Left lobe of liver (tissue), 2 donors: ENCODE data around the gene JKAMP. TPM values are rescaled to one million over a fixed set of nuclear protein-coding genes. Genes with fewer than 3 reads are reported as not detected.

Experiments used
- ATAC-seq: fragments of 200-7000 bp; cut with Tn5 transposase; one replicate; pipeline ENCODE4 v1.9.1; 2020; ENCODE audit warnings: mild to moderate bottlenecking, moderate library complexity
- DNase-seq: peaks from one replicate; pipeline ENCODE4 v3.0.0-alpha.2; 2020; ENCODE audit warnings: low spot score
- total RNA-seq: library from RNA; stranded (reverse); gene quantifications from one replicate; pipeline ENCODE4 v1.2.1, GENCODE V29; 2021
- donor health status: DM: no; HTN: no; CAD: no; lungs with moderate emphysema.
- donor health status: DM: no; HTN: yes; CAD: no.

Gene JKAMP
- total RNA-seq, 1 donor from 2014 or later, result 15.2 TPM

GRCh38 chr14:59480166-59480565, 4.2 kb upstream of the JKAMP start:
- DNase-seq (no peak), ATAC-seq (no peak)

GRCh38 chr14:59481407-59481806, 2.9 kb upstream of the JKAMP start:
- DNase-seq (no peak), ATAC-seq (no peak)

- no peak for DNase-seq
- ATAC-seq, result no peak
These were observed 2.3 kb upstream of the JKAMP start for GRCh38 chr14:59481871-59482540.

GRCh38 chr14:59482541-59483331, 1.6 kb upstream of the JKAMP start:
- no peak for ATAC-seq

GRCh38 chr14:59483363-59483762, 954 bp upstream of the JKAMP start:
- peak; percentile 1 for ATAC-seq
- no peak for DNase-seq

More at GRCh38 chr14:59482541-59483331, 1.6 kb upstream of the JKAMP start:
- no peak for DNase-seq

- ATAC-seq, result peak; percentile 63
These were observed 390 bp downstream of the JKAMP start for GRCh38 chr14:59484639-59485175.

GRCh38 chr14:59490756-59491155, 6.4 kb downstream of the JKAMP start:
- ATAC-seq (no peak), DNase-seq (no peak)

More at GRCh38 chr14:59484639-59485175, 390 bp downstream of the JKAMP start:
- no peak for DNase-seq

GRCh38 chr14:59492384-59492783, 8.1 kb downstream of the JKAMP start:
- no peak for DNase-seq
- ATAC-seq, result no peak

GRCh38 chr14:59500732-59501131, 16.4 kb downstream of the JKAMP start:
- DNase-seq (no peak), ATAC-seq (no peak)

GRCh38 chr14:59503256-59503655, 18.9 kb downstream of the JKAMP start:
- ATAC-seq (no peak), DNase-seq (no peak)

- ATAC-seq, result peak; percentile 91
- DNase-seq, result peak; percentile 47
These were observed 22.9 kb downstream of the JKAMP start for GRCh38 chr14:59507063-59507751.

GRCh38 chr14:59507752-59508103, 23.4 kb downstream of the JKAMP start:
- DNase-seq, result no peak
- no peak for ATAC-seq

- no peak for DNase-seq
- ATAC-seq, result no peak
These were observed 24.8 kb downstream of the JKAMP start for GRCh38 chr14:59509101-59509500.

- no peak for DNase-seq
These were observed 25.7 kb downstream of the JKAMP start for GRCh38 chr14:59510001-59510400.

GRCh38 chr14:59510966-59511365, 26.6 kb downstream of the JKAMP start:
- no peak for DNase-seq
- no peak for ATAC-seq

More at GRCh38 chr14:59510001-59510400, 25.7 kb downstream of the JKAMP start:
- no peak for ATAC-seq

- no peak for ATAC-seq
- DNase-seq, result no peak
These were observed 27.7 kb downstream of the JKAMP start for GRCh38 chr14:59511916-59512575.

- no peak for ATAC-seq
These were observed 35.9 kb downstream of the JKAMP start for GRCh38 chr14:59520224-59520623.

GRCh38 chr14:59529189-59529588, 44.9 kb downstream of the JKAMP start:
- DNase-seq, result no peak
- no peak for ATAC-seq

More at GRCh38 chr14:59520224-59520623, 35.9 kb downstream of the JKAMP start:
- no peak for DNase-seq

GRCh38 chr14:59530349-59530748, 46.0 kb downstream of the JKAMP start:
- no peak for ATAC-seq
- no peak for DNase-seq

- no peak for DNase-seq
These were observed 48.1 kb downstream of the JKAMP start for GRCh38 chr14:59532419-59532818.

More at GRCh38 chr14:59532419-59532818, 48.1 kb downstream of the JKAMP start:
- no peak for ATAC-seq
